Lower lobe of right lung (tissue), 2 donors: ENCODE data around the gene ANKRD23. TPM values are rescaled to one million over a fixed set of nuclear protein-coding genes. Genes with fewer than 3 reads are reported as not detected.

Source experiments
- ATAC-seq, 2 donors: fragments of 200-7000 bp; cut with Tn5 transposase; one replicate each; pipeline ENCODE4 v1.9.1; 2020 to 2022; ENCODE audit warnings: mild to moderate bottlenecking in 2 of 2, moderate library complexity in 2 of 2
- DNase-seq: peaks from one replicate; pipeline ENCODE4 v3.0.0-alpha.2; 2020
- H3K27ac ChIP-seq: fragments of 200-600 bp; one replicate; pipeline ENCODE4 v1.8.0; 2022
- H3K27me3 ChIP-seq: fragments of 200-600 bp; one replicate; pipeline ENCODE4 v1.8.0; 2022; ENCODE audit warnings: low read depth
- H3K36me3 ChIP-seq: fragments of 200-600 bp; one replicate; pipeline ENCODE4 v1.8.0; 2022; ENCODE audit warnings: mild to moderate bottlenecking
- H3K4me1 ChIP-seq: fragments of 200-600 bp; one replicate; pipeline ENCODE4 v1.8.0; 2022
- H3K4me3 ChIP-seq: fragments of 200-600 bp; one replicate; pipeline ENCODE4 v1.8.0; 2022; ENCODE audit warnings: mild to moderate bottlenecking
- H3K9me3 ChIP-seq: fragments of 200-600 bp; one replicate; pipeline ENCODE4 v1.8.0; 2022
- CTCF ChIP-seq: fragments of 200-600 bp; IDR thresholded peaks from one replicate; pipeline ENCODE4 v1.8.0; 2022; ENCODE audit warnings: antibody characterized with exemption, mild to moderate bottlenecking
- intact Hi-C: fragments of 100-400 bp; cut with DNase I; formaldehyde crosslinking; loops from one replicate; pipeline ENCODE4 v1.11.0; 2022
- microRNA-seq: library from miRNA; unstranded; fragments of <30 nt; microRNA quantifications from one replicate; pipeline ENCODE4 v1.2.0, GENCODE V29; 2020; ENCODE audit warnings: borderline number of aligned reads
- total RNA-seq: library from RNA; stranded (reverse); fragmentation: NEBNext Ultra II Directional; extraction: Animal tissue kit (Norgen Biotek cat#: 25700); gene quantifications from one replicate; pipeline ENCODE4 v1.2.1, GENCODE V29; 2021
- donor health status: DM: no; HTN: yes; CAD: no; lungs with severe emphysema.

Gene ANKRD23
- total RNA-seq, 1 donor from 2014 or later: 3.5 TPM

- Histone ChIP-seq H3K4me1 (peaks cover 8% of the 10 kb centered on the region), H3K4me3 (no peak overlapping the region), H3K36me3 (peaks cover 13% of the 10 kb centered on the region), H3K27ac (no peak overlapping the region), H3K27me3 (no peaks in the 10 kb centered on the region), H3K9me3 (no peaks in the 10 kb centered on the region)
- DNase-seq (peak; percentile 42), ATAC-seq (peak; percentile 78 to 87)
- intact Hi-C loops: no loop called here
- TF ChIP-seq CTCF: no peak
These were observed 50.8 kb downstream of the ANKRD23 start for GRCh38 chr2:96792772-96793749.

DNA sequence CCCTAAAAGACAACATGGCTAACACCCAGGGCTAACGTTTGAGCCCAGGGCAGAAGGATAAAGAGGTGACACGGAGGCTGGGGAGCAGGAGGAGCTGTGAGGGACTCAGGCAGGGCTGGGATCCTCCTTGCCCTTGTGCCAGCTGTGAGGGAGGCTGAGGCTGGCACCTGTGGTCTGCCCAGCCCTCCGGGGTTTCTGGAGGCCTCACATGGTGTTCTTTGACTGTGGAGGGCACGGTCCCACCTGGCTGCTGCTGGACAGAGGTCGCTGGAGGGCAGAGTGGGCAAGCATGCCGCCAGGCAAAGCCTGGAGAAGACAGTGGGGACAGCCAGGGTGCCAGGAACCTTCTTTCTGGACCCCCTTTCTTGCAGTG is 54.6 kb downstream of the ANKRD23 start:
- Histone ChIP-seq H3K27ac (no peak overlapping the region), H3K36me3 (no peaks in the 10 kb centered on the region), H3K27me3 (no peaks in the 10 kb centered on the region), H3K4me1 (peaks cover 21% of the 10 kb centered on the region), H3K4me3 (no peak overlapping the region), H3K9me3 (no peaks in the 10 kb centered on the region)
- no peak for ATAC-seq
- intact Hi-C loops: no loop called here
- no peak for TF ChIP-seq CTCF
- no peak for DNase-seq

DNA sequence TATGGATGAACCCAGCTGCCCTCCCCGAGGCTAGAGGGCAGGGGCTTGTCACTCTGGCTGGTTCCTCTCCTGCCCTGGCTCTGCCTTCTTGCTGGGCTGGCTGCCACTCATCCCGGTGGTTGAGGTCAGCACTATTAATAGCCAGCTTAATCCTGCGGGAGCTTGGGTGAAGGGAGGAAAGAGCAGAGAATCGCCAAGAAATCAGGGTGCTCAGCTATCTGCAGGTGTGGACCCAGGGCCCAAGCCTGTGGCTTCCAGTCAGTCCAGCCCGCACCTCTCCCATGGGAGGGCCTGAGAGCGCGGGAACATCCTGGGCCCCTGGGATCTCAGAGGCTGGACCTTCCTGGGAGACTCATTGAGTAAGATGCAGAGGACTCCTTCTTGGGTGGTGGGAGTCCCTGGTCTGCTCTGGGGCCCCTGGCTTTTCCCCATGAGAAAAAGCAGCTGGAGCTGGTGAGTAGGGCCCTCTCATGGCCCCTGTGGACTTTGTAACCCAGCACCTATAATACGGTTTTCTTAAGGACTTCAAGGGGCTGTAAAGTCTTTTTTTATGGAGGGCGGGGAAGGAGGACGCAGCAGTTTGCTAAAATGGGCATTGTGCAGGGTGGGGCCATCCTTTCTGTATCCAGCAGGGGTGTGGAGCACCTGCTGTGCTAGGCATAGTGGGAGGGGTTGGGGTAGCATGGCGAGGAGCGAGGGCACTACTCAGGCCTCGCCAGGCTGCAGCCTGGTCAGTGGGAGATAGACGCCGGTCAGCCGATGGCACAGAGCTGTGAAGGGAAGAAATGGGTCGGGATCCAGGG is 55.2 kb downstream of the ANKRD23 start:
- Histone ChIP-seq H3K4me1 (peaks cover 21% of the 10 kb centered on the region), H3K9me3 (no peaks in the 10 kb centered on the region), H3K27ac (peak overlapping the region; percentile 34), H3K4me3 (no peak overlapping the region), H3K27me3 (no peaks in the 10 kb centered on the region), H3K36me3 (no peaks in the 10 kb centered on the region)
- intact Hi-C loops: no loop called here
- TF ChIP-seq CTCF: no peak
- ATAC-seq: peak; percentile 67
- DNase-seq: no peak

Small RNA genes within 50 kb of the gene (microRNA-seq; reads per million reads assigned to microRNA genes)
- not detected for gene MIR3127

Other genes starting within 250 kb of the ANKRD23 start
- 45.0 TPM for gene KANSL3, start 205.7 kb downstream of the ANKRD23 start, total RNA-seq
- 0.44 TPM for gene FER1L5, start 201.3 kb downstream of the ANKRD23 start, total RNA-seq
- 20.9 TPM for gene LMAN2L, start 104.0 kb downstream of the ANKRD23 start, total RNA-seq
- 15.7 TPM for gene CNNM4, start 83.1 kb downstream of the ANKRD23 start, total RNA-seq
- gene CNNM3, start 27.8 kb downstream of the ANKRD23 start, total RNA-seq: 29.0 TPM
- gene ANKRD39, start 14.0 kb upstream of the ANKRD23 start, total RNA-seq: 9.4 TPM
- gene SEMA4C, start 26.1 kb upstream of the ANKRD23 start, total RNA-seq: 24.3 TPM
- gene FAM178B, start 142.6 kb upstream of the ANKRD23 start, total RNA-seq: 0.38 TPM